ENCODE results near the gene PCED1A.
"Not testable (repeated sequence)": the region's sequence is repeated elsewhere in the genome, so short reads cannot be mapped to it uniquely, and the experiment has no call there.

Gene PCED1A

GRCh38 chr20:2835331-2835796 is 5.1 kb downstream of the PCED1A start:
- peaks cover 9 to 11% of the 10 kb centered on the region in 2 experiments for H3K4me1 ChIP-seq (ENCODE audit: control insufficient read depth in 1 of 2, insufficient read depth in 1 of 2, low read depth in 1 of 2, low read length in 1 of 2)
- no peaks in the 10 kb centered on the region for H3K9me3 ChIP-seq
- H3K36me3 ChIP-seq: no peaks in the 10 kb centered on the region
- no peak overlapping the region for H3K4me3 ChIP-seq (ENCODE audit: low read depth in 1 of 2, low read length in 1 of 2)
- peaks cover 5% of the 10 kb centered on the region for H3K27me3 ChIP-seq
- H3K27ac ChIP-seq: no peak overlapping the region
- TF ChIP-seq CTCF (IDR thresholded peaks at IDR 0.05): no peak

GRCh38 chr20:2834401-2835110 is 5.9 kb downstream of the PCED1A start:
- H3K4me1 ChIP-seq (ENCODE audit: control insufficient read depth in 1 of 2, insufficient read depth in 1 of 2, low read depth in 1 of 2, low read length in 1 of 2): peaks cover 4 to 5% of the 10 kb centered on the region in 2 experiments

GRCh38 chr20:2833761-2834160 is 6.7 kb downstream of the PCED1A start:
- TF ChIP-seq CTCF (IDR thresholded peaks at IDR 0.05): no peak

More at GRCh38 chr20:2834401-2835110, 5.9 kb downstream of the PCED1A start:
- Histone ChIP-seq H3K4me3 (ENCODE audit: low read depth in 1 of 2, low read length in 1 of 2) (no peak overlapping the region), H3K9me3 (no peaks in the 10 kb centered on the region), H3K27me3 (peaks cover 13% of the 10 kb centered on the region), H3K36me3 (no peaks in the 10 kb centered on the region), H3K27ac (no peak overlapping the region)
- no peak for TF ChIP-seq CTCF (IDR thresholded peaks at IDR 0.05)

GRCh38 chr20:2831206-2831605 is 9.2 kb downstream of the PCED1A start:
- H3K27ac ChIP-seq; H3K4me1 ChIP-seq (ENCODE audit: control insufficient read depth in 1 of 2, insufficient read depth in 1 of 2, low read depth in 1 of 2, low read length in 1 of 2); H3K9me3 ChIP-seq; H3K4me3 ChIP-seq (ENCODE audit: low read depth in 1 of 2, low read length in 1 of 2); H3K36me3 ChIP-seq: not testable (repeated sequence)
- H3K27me3 ChIP-seq: peaks cover 46% of the 10 kb centered on the region

More at GRCh38 chr20:2833761-2834160, 6.7 kb downstream of the PCED1A start:
- no peaks in the 10 kb centered on the region for H3K4me1 ChIP-seq (ENCODE audit: control insufficient read depth in 1 of 2, insufficient read depth in 1 of 2, low read depth in 1 of 2, low read length in 1 of 2)
- no peak overlapping the region for H3K4me3 ChIP-seq (ENCODE audit: low read depth in 1 of 2, low read length in 1 of 2)
- H3K27ac ChIP-seq: no peak overlapping the region
- no peaks in the 10 kb centered on the region for H3K36me3 ChIP-seq
- peaks cover 20% of the 10 kb centered on the region for H3K27me3 ChIP-seq
- no peaks in the 10 kb centered on the region for H3K9me3 ChIP-seq

GRCh38 chr20:2829376-2829775 is 11.1 kb downstream of the PCED1A start:
- H3K4me1 ChIP-seq (ENCODE audit: control insufficient read depth in 1 of 2, insufficient read depth in 1 of 2, low read depth in 1 of 2, low read length in 1 of 2): no peaks in the 10 kb centered on the region
- peaks cover 52% of the 10 kb centered on the region for H3K27me3 ChIP-seq
- H3K9me3 ChIP-seq: no peaks in the 10 kb centered on the region
- no peak overlapping the region for H3K27ac ChIP-seq
- no peak for TF ChIP-seq CTCF (IDR thresholded peaks at IDR 0.05)
- no peak overlapping the region for H3K4me3 ChIP-seq (ENCODE audit: low read depth in 1 of 2, low read length in 1 of 2)
- H3K36me3 ChIP-seq: no peaks in the 10 kb centered on the region

GRCh38 chr20:2826655-2827054 is 13.8 kb downstream of the PCED1A start:
- H3K9me3 ChIP-seq: no peaks in the 10 kb centered on the region
- no peak overlapping the region for H3K27ac ChIP-seq
- no peak for TF ChIP-seq CTCF (IDR thresholded peaks at IDR 0.05)
- H3K4me3 ChIP-seq (ENCODE audit: low read depth in 1 of 2, low read length in 1 of 2): no peak overlapping the region
- H3K27me3 ChIP-seq: peaks cover 58% of the 10 kb centered on the region
- H3K4me1 ChIP-seq (ENCODE audit: control insufficient read depth in 1 of 2, insufficient read depth in 1 of 2, low read depth in 1 of 2, low read length in 1 of 2): no peaks in the 10 kb centered on the region
- H3K36me3 ChIP-seq: no peaks in the 10 kb centered on the region
